Epithelial cell of alveolus of lung (primary cell): ENCODE data around the gene SALL1. TPM values are rescaled to one million over a fixed set of nuclear protein-coding genes. Genes with fewer than 3 reads are reported as not detected.

Source experiments
- total RNA-seq: library from RNA; depleted of rRNA; stranded (reverse); fragments of >200 nt; gene quantifications from 2 replicates; pipeline ENCODE4 v1.2.1, GENCODE V29; 2015

SALL1 gene
- total RNA-seq = 0.39 and 1.2 TPM in 2 replicates

DNA sequence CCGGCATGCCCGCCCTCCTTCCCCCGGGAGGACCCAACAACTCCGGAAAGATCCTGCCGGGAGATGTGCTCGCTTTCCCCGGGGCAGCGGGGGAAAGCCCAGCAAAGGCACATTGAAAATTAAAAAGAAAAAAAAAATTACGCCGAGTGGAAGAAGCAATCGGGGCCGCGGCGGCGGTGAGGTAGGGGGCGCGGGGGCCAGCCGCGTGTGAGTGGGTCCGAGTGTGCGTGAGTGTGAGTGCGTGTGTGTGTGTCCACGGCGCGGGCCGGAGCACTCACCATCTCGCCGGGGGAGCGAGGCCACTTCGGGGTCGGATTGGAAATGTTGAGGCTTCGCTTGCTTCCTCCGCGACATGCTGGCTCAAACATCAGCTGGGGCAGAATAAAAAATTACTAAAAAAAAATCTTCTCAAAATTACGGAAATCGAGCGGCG is at the start of gene SALL1:
SALL1 (minus strand) TSS at position 383 of the 433 bp plus-strand sequence; CDS start at position 354, 29 bp downstream.

